ENCODE data around the gene KIF5C.

Gene KIF5C

GRCh38 chr2:149050188-149050587, 175.2 kb downstream of the KIF5C start (continued):
- TF ChIP-seq ZC3H10 (CRISPR knock-in tag; IDR thresholded peaks at IDR 0.05) (no peak), PPARA (CRISPR knock-in tag; IDR thresholded peaks at IDR 0.05; ENCODE audit: borderline replicate concordance) (no peak)

GRCh38 chr2:149055751-149056150, 180.7 kb downstream of the KIF5C start:
- TF ChIP-seq ISL1 (CRISPR knock-in tag; IDR thresholded peaks at IDR 0.05): 0 out of 2 replicates have a peak, but pooled peaks have one; percentile 11
- no peak for TF ChIP-seq CREB5 (CRISPR knock-in tag; IDR thresholded peaks at IDR 0.05; ENCODE audit: low read depth)
- peak; percentile 83 for ATAC-seq

- ATAC-seq: peak; percentile 62
- TF ChIP-seq TOX (CRISPR knock-in tag; IDR thresholded peaks at IDR 0.05; ENCODE audit: borderline replicate concordance) (no peak), SNAI2 (CRISPR knock-in tag; IDR thresholded peaks at IDR 0.05) (no peak), ZNF70 (CRISPR knock-in tag; IDR thresholded peaks at IDR 0.05) (no peak), ZNF8 (CRISPR knock-in tag; IDR thresholded peaks at IDR 0.05) (no peak), ISL1 (CRISPR knock-in tag; IDR thresholded peaks at IDR 0.05) (no peak), CREB5 (CRISPR knock-in tag; IDR thresholded peaks at IDR 0.05; ENCODE audit: low read depth) (no peak), ZFP30 (CRISPR knock-in tag; IDR thresholded peaks at IDR 0.05) (no peak), CSDC2 (CRISPR knock-in tag; IDR thresholded peaks at IDR 0.05) (no peak), PPARA (CRISPR knock-in tag; IDR thresholded peaks at IDR 0.05; ENCODE audit: borderline replicate concordance) (no peak), ZC3H10 (CRISPR knock-in tag; IDR thresholded peaks at IDR 0.05) (no peak), POU6F1 (CRISPR knock-in tag; IDR thresholded peaks at IDR 0.05; ENCODE audit: borderline replicate concordance, low read depth) (no peak), RARB (CRISPR knock-in tag; IDR thresholded peaks at IDR 0.05) (no peak), OSR1 (CRISPR knock-in tag; IDR thresholded peaks at IDR 0.05) (no peak)
Observed at GRCh38 chr2:149056541-149057255, 181.7 kb downstream of the KIF5C start.

GRCh38 chr2:149057401-149057800, 182.4 kb downstream of the KIF5C start:
- TF ChIP-seq GLIS3 (CRISPR knock-in tag; IDR thresholded peaks at IDR 0.05) (no peak), CSDC2 (CRISPR knock-in tag; IDR thresholded peaks at IDR 0.05) (no peak)

GRCh38 chr2:149058936-149059335, 183.9 kb downstream of the KIF5C start:
- no peak for ATAC-seq
- no peak for TF ChIP-seq ZC3H10 (CRISPR knock-in tag; IDR thresholded peaks at IDR 0.05)
- TF ChIP-seq TSHZ2 (CRISPR knock-in tag; IDR thresholded peaks at IDR 0.05): no peak
- no peak for TF ChIP-seq ZNF70 (CRISPR knock-in tag; IDR thresholded peaks at IDR 0.05)
- TF ChIP-seq ZNF565 (CRISPR knock-in tag; conservative IDR thresholded peaks at IDR 0.05; ENCODE audit: low read depth): no peak
- TF ChIP-seq BACH2 (CRISPR knock-in tag; IDR thresholded peaks at IDR 0.05; ENCODE audit: borderline replicate concordance): no peak
- TF ChIP-seq OSR1 (CRISPR knock-in tag; IDR thresholded peaks at IDR 0.05): no peak
- TF ChIP-seq ZNF8 (CRISPR knock-in tag; IDR thresholded peaks at IDR 0.05): no peak
- TF ChIP-seq TCF4 (CRISPR knock-in tag; IDR thresholded peaks at IDR 0.05; ENCODE audit: borderline replicate concordance): no peak
- no peak for TF ChIP-seq POU6F1 (CRISPR knock-in tag; IDR thresholded peaks at IDR 0.05; ENCODE audit: borderline replicate concordance, low read depth)
- TF ChIP-seq ARNTL (CRISPR knock-in tag; IDR thresholded peaks at IDR 0.05; ENCODE audit: borderline replicate concordance, low read depth): no peak
- no peak for TF ChIP-seq ZFP3 (CRISPR knock-in tag; IDR thresholded peaks at IDR 0.05)
- no peak for TF ChIP-seq ESRRG (CRISPR knock-in tag; IDR thresholded peaks at IDR 0.05)
- no peak for TF ChIP-seq CSRNP3 (CRISPR knock-in tag; IDR thresholded peaks at IDR 0.05)
- no peak for TF ChIP-seq GLIS3 (CRISPR knock-in tag; IDR thresholded peaks at IDR 0.05)
- TF ChIP-seq RARB (CRISPR knock-in tag; IDR thresholded peaks at IDR 0.05): no peak
- TF ChIP-seq ZFP30 (CRISPR knock-in tag; IDR thresholded peaks at IDR 0.05): no peak
- no peak for TF ChIP-seq CREB5 (CRISPR knock-in tag; IDR thresholded peaks at IDR 0.05; ENCODE audit: low read depth)
- TF ChIP-seq ISL1 (CRISPR knock-in tag; IDR thresholded peaks at IDR 0.05): no peak

More at GRCh38 chr2:149057401-149057800, 182.4 kb downstream of the KIF5C start:
- ATAC-seq: no peak

Data from SK-N-SH treated with all-trans-retinoic acid at 6 μM for 48 hours (cell line).